ENCODE data around the gene TET2.

TET2 gene

DNA sequence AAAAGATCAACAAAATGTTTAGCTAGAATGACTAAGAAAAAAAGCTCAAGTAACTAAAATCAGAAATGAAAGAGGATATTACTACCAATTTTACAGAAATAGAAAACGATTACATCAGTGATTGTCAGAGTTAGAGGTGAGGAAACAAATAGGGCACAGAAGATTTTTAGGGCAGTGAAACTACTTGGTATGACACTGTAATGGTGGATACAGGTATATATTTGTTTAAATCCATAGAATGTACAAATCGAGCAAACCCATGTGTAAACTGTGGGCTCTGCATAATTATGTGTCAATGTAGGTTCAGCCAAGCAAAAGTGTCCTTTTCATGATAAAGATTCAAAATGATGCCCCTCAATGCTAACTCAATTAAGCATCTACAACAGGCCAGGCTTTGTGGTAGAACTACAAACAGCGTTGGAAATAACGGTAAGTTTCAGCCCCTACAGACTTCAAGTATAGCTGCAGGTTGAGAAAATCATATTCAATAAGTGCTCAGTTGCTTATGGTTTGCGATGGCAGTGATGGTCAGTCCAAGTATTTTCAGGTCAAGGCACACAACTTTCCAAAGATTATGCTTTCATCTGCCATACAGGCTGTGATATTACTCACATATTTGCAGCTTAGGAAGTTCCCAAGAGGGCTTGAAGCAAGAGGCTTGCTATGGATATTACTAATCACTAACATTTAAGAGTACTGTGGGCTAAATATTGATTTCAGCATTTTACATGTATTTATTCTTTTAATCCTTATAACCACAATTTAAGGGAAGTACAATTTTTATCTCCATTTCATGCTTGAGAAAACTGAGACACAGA is 158.6 kb downstream of the TET2 start:
- Histone ChIP-seq H3K9me3 (ENCODE audit: insufficient read depth, low read length) (no peaks in the 10 kb centered on the region), H3K9ac (ENCODE audit: insufficient read length, low read depth) (no peak overlapping the region), H3K36me3 (ENCODE audit: insufficient read depth, insufficient read length, low read length) (no peaks in the 10 kb centered on the region), H3K4me1 (ENCODE audit: insufficient read depth, insufficient read length) (no peaks in the 10 kb centered on the region), H3K4me3 (ENCODE audit: insufficient read length, low read depth) (no peak overlapping the region), H3K27me3 (ENCODE audit: insufficient read depth, insufficient read length) (no peaks in the 10 kb centered on the region)
- TF ChIP-seq YY1 (IDR thresholded peaks at IDR 0.05; ENCODE audit: insufficient read depth, insufficient read length) (no peak), SUZ12 (IDR thresholded peaks at IDR 0.05; ENCODE audit: extremely low read depth, insufficient read depth, insufficient read length) (no peak), ZNF274 (IDR thresholded peaks at IDR 0.05; ENCODE audit: low read depth, low read length) (no peak)
- no peak for DNase-seq (ENCODE audit: low read depth, low spot score)

- DNase-seq (ENCODE audit: low read depth, low spot score) = no peak
- H3K9ac ChIP-seq (ENCODE audit: insufficient read length, low read depth) = no peak overlapping the region
- H3K36me3 ChIP-seq (ENCODE audit: insufficient read depth, insufficient read length, low read length) = no peaks in the 10 kb centered on the region
- H3K9me3 ChIP-seq (ENCODE audit: insufficient read depth, low read length) = no peaks in the 10 kb centered on the region
- no peak for TF ChIP-seq SUZ12 (IDR thresholded peaks at IDR 0.05; ENCODE audit: extremely low read depth, insufficient read depth, insufficient read length)
- no peak for TF ChIP-seq YY1 (IDR thresholded peaks at IDR 0.05; ENCODE audit: insufficient read depth, insufficient read length)
- no peak for TF ChIP-seq ZNF274 (IDR thresholded peaks at IDR 0.05; ENCODE audit: low read depth, low read length)
- no peaks in the 10 kb centered on the region for H3K27me3 ChIP-seq (ENCODE audit: insufficient read depth, insufficient read length)
- H3K4me1 ChIP-seq (ENCODE audit: insufficient read depth, insufficient read length) = no peaks in the 10 kb centered on the region
- no peak overlapping the region for H3K4me3 ChIP-seq (ENCODE audit: insufficient read length, low read depth)
These were observed 159.6 kb downstream of the TET2 start for GRCh38 chr4:105306158-105306781.

- no peak for DNase-seq (ENCODE audit: low read depth, low spot score)
- no peak overlapping the region for H3K4me3 ChIP-seq (ENCODE audit: insufficient read length, low read depth)
- H3K9me3 ChIP-seq (ENCODE audit: insufficient read depth, low read length) = no peaks in the 10 kb centered on the region
- H3K27me3 ChIP-seq (ENCODE audit: insufficient read depth, insufficient read length) = no peaks in the 10 kb centered on the region
- no peak overlapping the region for H3K9ac ChIP-seq (ENCODE audit: insufficient read length, low read depth)
- H3K36me3 ChIP-seq (ENCODE audit: insufficient read depth, insufficient read length, low read length) = no peaks in the 10 kb centered on the region
- TF ChIP-seq ZNF274 (IDR thresholded peaks at IDR 0.05; ENCODE audit: low read depth, low read length) = no peak
- TF ChIP-seq SUZ12 (IDR thresholded peaks at IDR 0.05; ENCODE audit: extremely low read depth, insufficient read depth, insufficient read length) = no peak
- TF ChIP-seq YY1 (IDR thresholded peaks at IDR 0.05; ENCODE audit: insufficient read depth, insufficient read length) = no peak
- H3K4me1 ChIP-seq (ENCODE audit: insufficient read depth, insufficient read length) = no peaks in the 10 kb centered on the region
These were observed 160.1 kb downstream of the TET2 start for GRCh38 chr4:105306820-105307219.

DNA sequence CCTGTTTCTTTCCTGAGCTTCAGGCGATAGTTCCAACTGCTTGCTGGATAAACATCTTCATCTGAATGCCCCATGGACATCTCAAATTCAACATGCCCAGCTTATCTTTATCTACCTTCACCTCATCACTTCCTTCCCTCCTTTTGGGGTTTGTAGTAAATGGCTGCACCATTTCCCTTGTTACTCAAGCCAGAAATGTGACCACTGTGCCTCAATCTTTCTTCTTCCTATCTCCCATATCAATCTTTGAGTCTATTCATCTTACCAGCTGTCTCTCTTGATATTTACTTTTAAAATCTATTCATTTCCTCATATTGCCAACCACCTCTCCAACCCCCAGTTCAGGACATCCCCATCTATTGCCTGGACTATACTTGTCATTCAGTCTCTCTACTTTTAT is 171.8 kb downstream of the TET2 start:
- Histone ChIP-seq H3K9me3 (ENCODE audit: insufficient read depth, low read length) (peaks cover 3% of the 10 kb centered on the region; the same call in 1 of the 2 replicates), H3K9ac (ENCODE audit: insufficient read length, low read depth) (no peak overlapping the region), H3K27me3 (ENCODE audit: insufficient read depth, insufficient read length) (no peaks in the 10 kb centered on the region), H3K36me3 (ENCODE audit: insufficient read depth, insufficient read length, low read length) (no peaks in the 10 kb centered on the region), H3K4me1 (ENCODE audit: insufficient read depth, insufficient read length) (no peaks in the 10 kb centered on the region), H3K4me3 (ENCODE audit: insufficient read length, low read depth) (no peak overlapping the region)
- TF ChIP-seq SUZ12 (IDR thresholded peaks at IDR 0.05; ENCODE audit: extremely low read depth, insufficient read depth, insufficient read length) (no peak), ZNF274 (IDR thresholded peaks at IDR 0.05; ENCODE audit: low read depth, low read length) (no peak), YY1 (IDR thresholded peaks at IDR 0.05; ENCODE audit: insufficient read depth, insufficient read length) (no peak)
- DNase-seq (ENCODE audit: low read depth, low spot score) = no peak

GRCh38 chr4:105327222-105327621 is 180.5 kb downstream of the TET2 start:
- Histone ChIP-seq H3K4me1 (ENCODE audit: insufficient read depth, insufficient read length) (no peaks in the 10 kb centered on the region), H3K9me3 (ENCODE audit: insufficient read depth, low read length) (no peaks in the 10 kb centered on the region), H3K36me3 (ENCODE audit: insufficient read depth, insufficient read length, low read length) (no peaks in the 10 kb centered on the region), H3K27me3 (ENCODE audit: insufficient read depth, insufficient read length) (no peaks in the 10 kb centered on the region), H3K9ac (ENCODE audit: insufficient read length, low read depth) (no peak overlapping the region), H3K4me3 (ENCODE audit: insufficient read length, low read depth) (no peak overlapping the region)
- no peak for TF ChIP-seq ZNF274 (IDR thresholded peaks at IDR 0.05; ENCODE audit: low read depth, low read length)
- TF ChIP-seq SUZ12 (IDR thresholded peaks at IDR 0.05; ENCODE audit: extremely low read depth, insufficient read depth, insufficient read length) = no peak
- no peak for TF ChIP-seq YY1 (IDR thresholded peaks at IDR 0.05; ENCODE audit: insufficient read depth, insufficient read length)
- DNase-seq (ENCODE audit: low read depth, low spot score) = no peak

GRCh38 chr4:105327956-105328355 is 181.3 kb downstream of the TET2 start:
- TF ChIP-seq ZNF274 (IDR thresholded peaks at IDR 0.05; ENCODE audit: low read depth, low read length) (no peak), SUZ12 (IDR thresholded peaks at IDR 0.05; ENCODE audit: extremely low read depth, insufficient read depth, insufficient read length) (no peak), YY1 (IDR thresholded peaks at IDR 0.05; ENCODE audit: insufficient read depth, insufficient read length) (no peak)
- Histone ChIP-seq H3K27me3 (ENCODE audit: insufficient read depth, insufficient read length) (no peaks in the 10 kb centered on the region), H3K9me3 (ENCODE audit: insufficient read depth, low read length) (no peaks in the 10 kb centered on the region)

GRCh38 chr4:105329081-105329480 is 182.4 kb downstream of the TET2 start:
- DNase-seq (ENCODE audit: low read depth, low spot score) = no peak
- H3K36me3 ChIP-seq (ENCODE audit: insufficient read depth, insufficient read length, low read length) = no peaks in the 10 kb centered on the region

More at GRCh38 chr4:105327956-105328355, 181.3 kb downstream of the TET2 start:
- no peaks in the 10 kb centered on the region for H3K36me3 ChIP-seq (ENCODE audit: insufficient read depth, insufficient read length, low read length)
- H3K9ac ChIP-seq (ENCODE audit: insufficient read length, low read depth) = no peak overlapping the region
- no peaks in the 10 kb centered on the region for H3K4me1 ChIP-seq (ENCODE audit: insufficient read depth, insufficient read length)
- no peak overlapping the region for H3K4me3 ChIP-seq (ENCODE audit: insufficient read length, low read depth)
- no peak for DNase-seq (ENCODE audit: low read depth, low spot score)

More at GRCh38 chr4:105329081-105329480, 182.4 kb downstream of the TET2 start:
- Histone ChIP-seq H3K4me3 (ENCODE audit: insufficient read length, low read depth) (no peak overlapping the region), H3K9me3 (ENCODE audit: insufficient read depth, low read length) (no peaks in the 10 kb centered on the region), H3K9ac (ENCODE audit: insufficient read length, low read depth) (no peak overlapping the region), H3K4me1 (ENCODE audit: insufficient read depth, insufficient read length) (no peaks in the 10 kb centered on the region), H3K27me3 (ENCODE audit: insufficient read depth, insufficient read length) (no peaks in the 10 kb centered on the region)
- TF ChIP-seq SUZ12 (IDR thresholded peaks at IDR 0.05; ENCODE audit: extremely low read depth, insufficient read depth, insufficient read length) = no peak
- TF ChIP-seq ZNF274 (IDR thresholded peaks at IDR 0.05; ENCODE audit: low read depth, low read length) = no peak
- TF ChIP-seq YY1 (IDR thresholded peaks at IDR 0.05; ENCODE audit: insufficient read depth, insufficient read length) = no peak
